ENCODE data around the gene UBN2. TPM values are rescaled to one million over a fixed set of nuclear protein-coding genes. Genes with fewer than 3 reads are reported as not detected.

Gene UBN2
- total RNA-seq, 3 donors from 2014 or later = 18.7 to 28.2 (median 26.0) TPM

GRCh38 chr7:139340037-139340807 lies 109.2 kb downstream of the UBN2 start:
- intact Hi-C loops (cut with DNase I, micrococcal nuclease) = no loop called here
- H3K4me1 ChIP-seq (ENCODE audit: low read depth) = no peaks in the 10 kb centered on the region
- no peaks in the 10 kb centered on the region for H3K9me3 ChIP-seq
- H3K36me3 ChIP-seq (ENCODE audit: low read depth) = no peaks in the 10 kb centered on the region
- peak overlapping the region; percentile 79 for H3K4me3 ChIP-seq
- TF ChIP-seq CTCF (IDR thresholded peaks at IDR 0.05) = peak; percentile 70
- DNase-seq = peak; percentile 97 to 100 (median 99)
- ATAC-seq = peak; percentile 87

- DNase-seq = peak in 1 of 3 donors; percentile 88
- Histone ChIP-seq H3K36me3 (ENCODE audit: low read depth) (no peaks in the 10 kb centered on the region), H3K4me3 (peak overlapping the region; percentile 79), H3K9me3 (no peaks in the 10 kb centered on the region), H3K4me1 (ENCODE audit: low read depth) (no peaks in the 10 kb centered on the region)
- intact Hi-C loops (cut with DNase I, micrococcal nuclease) = no loop called here
- no peak for TF ChIP-seq CTCF (IDR thresholded peaks at IDR 0.05)
- peak; percentile 9 for ATAC-seq
Measured at GRCh38 chr7:139340808-139341057, 109.7 kb downstream of the UBN2 start.

- peak; percentile 14 for TF ChIP-seq CTCF (IDR thresholded peaks at IDR 0.05)
- intact Hi-C loops (cut with DNase I, micrococcal nuclease) = no loop called here
- Histone ChIP-seq H3K4me1 (ENCODE audit: low read depth) (no peaks in the 10 kb centered on the region), H3K9me3 (no peaks in the 10 kb centered on the region), H3K4me3 (peak within 1 kb of the TSS; percentile 79), H3K36me3 (ENCODE audit: low read depth) (no peaks in the 10 kb centered on the region)
- ATAC-seq = peak; percentile 80
- DNase-seq = peak; percentile 91 to 96 (median 92)
Measured at GRCh38 chr7:139341058-139341775, 110.2 kb downstream of the UBN2 start, which contains the start of gene FMC1. Gene FMC1 (plus strand): TSS chr7:139341337. CDS start chr7:139341385, 48 bp downstream.

GRCh38 chr7:139341776-139342226 lies 110.8 kb downstream of the UBN2 start:
- intact Hi-C loops (cut with DNase I, micrococcal nuclease) = no loop called here
- Histone ChIP-seq H3K4me1 (ENCODE audit: low read depth) (no peaks in the 10 kb centered on the region), H3K4me3 (peak overlapping the region; percentile 79), H3K36me3 (ENCODE audit: low read depth) (no peaks in the 10 kb centered on the region), H3K9me3 (no peaks in the 10 kb centered on the region)
- no peak for TF ChIP-seq CTCF (IDR thresholded peaks at IDR 0.05)
- DNase-seq (no peak), ATAC-seq (no peak)

GRCh38 chr7:139345042-139345441 lies 114.0 kb downstream of the UBN2 start:
- intact Hi-C loops (cut with DNase I, micrococcal nuclease) = no loop called here
- no peak overlapping the region for H3K4me3 ChIP-seq
- DNase-seq = no peak
- no peaks in the 10 kb centered on the region for H3K4me1 ChIP-seq (ENCODE audit: low read depth)
- no peak for ATAC-seq
- no peaks in the 10 kb centered on the region for H3K36me3 ChIP-seq (ENCODE audit: low read depth)
- no peak for TF ChIP-seq CTCF (IDR thresholded peaks at IDR 0.05)
- no peaks in the 10 kb centered on the region for H3K9me3 ChIP-seq
